ENCODE data around the gene ARMC5.

GRCh38 chr16:31493506-31494125, 34.3 kb downstream of the ARMC5 start:
- TF ChIP-seq JUNB (IDR thresholded peaks at IDR 0.05): no peak
- TF ChIP-seq CHD2 (IDR thresholded peaks at IDR 0.05; ENCODE audit: low read length, partially characterized antibody): no peak
- TF ChIP-seq, protein P1, sequence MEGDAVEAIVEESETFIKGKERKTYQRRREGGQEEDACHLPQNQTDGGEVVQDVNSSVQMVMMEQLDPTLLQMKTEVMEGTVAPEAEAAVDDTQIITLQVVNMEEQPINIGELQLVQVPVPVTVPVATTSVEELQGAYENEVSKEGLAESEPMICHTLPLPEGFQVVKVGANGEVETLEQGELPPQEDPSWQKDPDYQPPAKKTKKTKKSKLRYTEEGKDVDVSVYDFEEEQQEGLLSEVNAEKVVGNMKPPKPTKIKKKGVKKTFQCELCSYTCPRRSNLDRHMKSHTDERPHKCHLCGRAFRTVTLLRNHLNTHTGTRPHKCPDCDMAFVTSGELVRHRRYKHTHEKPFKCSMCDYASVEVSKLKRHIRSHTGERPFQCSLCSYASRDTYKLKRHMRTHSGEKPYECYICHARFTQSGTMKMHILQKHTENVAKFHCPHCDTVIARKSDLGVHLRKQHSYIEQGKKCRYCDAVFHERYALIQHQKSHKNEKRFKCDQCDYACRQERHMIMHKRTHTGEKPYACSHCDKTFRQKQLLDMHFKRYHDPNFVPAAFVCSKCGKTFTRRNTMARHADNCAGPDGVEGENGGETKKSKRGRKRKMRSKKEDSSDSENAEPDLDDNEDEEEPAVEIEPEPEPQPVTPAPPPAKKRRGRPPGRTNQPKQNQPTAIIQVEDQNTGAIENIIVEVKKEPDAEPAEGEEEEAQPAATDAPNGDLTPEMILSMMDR (IDR thresholded peaks at IDR 0.05): no peak

All from A549 (cell line).